OCI-LY1 (cell line): Measurements from ENCODE around the gene HIPK3.

Experiments used
- H2AFZ ChIP-seq: fragments of 200-600 bp; sonication (generic), shearing (Covaris generic); 2 replicates; pipeline ENCODE4 v1.6.0; 2014; ENCODE audit warnings: antibody characterized with exemption, mild to moderate bottlenecking, low read length
- H3F3A ChIP-seq: fragments of 200-600 bp; sonication (generic), shearing (Covaris generic); 2 replicates; pipeline ENCODE4 v1.6.0; 2014; ENCODE audit warnings: mild to moderate bottlenecking, antibody characterized with exemption, low read length, moderate library complexity; ENCODE audit not compliant: insufficient read depth
- H3K27ac ChIP-seq: fragments of 200-600 bp; sonication (generic); 2 replicates; pipeline ENCODE4 v1.5.1; 2014; ENCODE audit warnings: low read length, mixed run types, mild to moderate bottlenecking, low read depth; ENCODE audit not compliant: poor library complexity, severe bottlenecking
- H3K27me3 ChIP-seq: fragments of 200-600 bp; sonication (generic); 2 replicates; pipeline ENCODE4 v1.6.0; 2014; ENCODE audit warnings: antibody characterized with exemption, mild to moderate bottlenecking, low read length, moderate library complexity; ENCODE audit not compliant: insufficient read depth
- H3K36me3 ChIP-seq: fragments of 200-600 bp; sonication (generic); 2 replicates; pipeline ENCODE4 v1.6.1; 2014; ENCODE audit warnings: mild to moderate bottlenecking, antibody characterized with exemption, low read length, moderate library complexity, mixed read lengths; ENCODE audit not compliant: insufficient read depth
- H3K4me1 ChIP-seq: fragments of 200-600 bp; sonication (generic); 2 replicates; pipeline ENCODE4 v1.5.1; 2014; ENCODE audit warnings: mild to moderate bottlenecking, low read length, moderate library complexity; ENCODE audit not compliant: insufficient read depth, severe bottlenecking
- H3K4me2 ChIP-seq: fragments of 200-600 bp; sonication (generic), shearing (Covaris generic); 2 replicates; pipeline ENCODE4 v1.6.1; 2014; ENCODE audit warnings: low read length
- H3K4me3 ChIP-seq: fragments of 200-600 bp; sonication (generic); 2 replicates; pipeline ENCODE4 v1.5.1; 2014; ENCODE audit warnings: low read length, low read depth, mild to moderate bottlenecking, mixed read lengths; ENCODE audit not compliant: poor library complexity, severe bottlenecking
- H3K79me2 ChIP-seq: fragments of 200-600 bp; shearing (Covaris generic); 2 replicates; pipeline ENCODE4 v1.6.1; 2016; ENCODE audit warnings: mixed run types, low read length, mixed read lengths; ENCODE audit not compliant: insufficient read depth
- H3K9ac ChIP-seq: fragments of 200-600 bp; sonication (generic), shearing (Covaris generic); 2 replicates; pipeline ENCODE4 v1.6.1; 2014; ENCODE audit warnings: mild to moderate bottlenecking, low read length, mixed read lengths
- H3K9me2 ChIP-seq: fragments of 200-600 bp; sonication (generic), shearing (Covaris generic); 2 replicates; pipeline ENCODE4 v1.6.1; 2014; ENCODE audit warnings: low read depth, mild to moderate bottlenecking, low read length, mixed read lengths
- H3K9me3 ChIP-seq: fragments of 200-600 bp; shearing (Covaris generic); 2 replicates; pipeline ENCODE4 v1.6.1; 2014; ENCODE audit warnings: low read length, mixed read lengths
- H4K20me1 ChIP-seq: fragments of 200-600 bp; sonication (generic), shearing (Covaris generic); 2 replicates; pipeline ENCODE4 v1.6.0; 2016; ENCODE audit warnings: mild to moderate bottlenecking, low read length; ENCODE audit not compliant: insufficient read depth
- EZH2 ChIP-seq: fragments of 200-600 bp; sonication (generic), shearing (Covaris generic); IDR thresholded peaks from 2 replicates; pipeline ENCODE4 v1.8.0; 2017; ENCODE audit warnings: borderline replicate concordance, mixed run types, mild to moderate bottlenecking, antibody characterized with exemption, low read length, moderate library complexity, mixed read lengths
- TF ChIP-seq, protein P1 (sequence below): fragments of 200-600 bp; sonication (generic), shearing (Covaris generic); IDR thresholded peaks from 2 replicates; pipeline ENCODE4 v1.5.1; 2017; ENCODE audit warnings: mild to moderate bottlenecking, antibody characterized with exemption, low read length, moderate library complexity, mixed read lengths

Gene HIPK3

DNA sequence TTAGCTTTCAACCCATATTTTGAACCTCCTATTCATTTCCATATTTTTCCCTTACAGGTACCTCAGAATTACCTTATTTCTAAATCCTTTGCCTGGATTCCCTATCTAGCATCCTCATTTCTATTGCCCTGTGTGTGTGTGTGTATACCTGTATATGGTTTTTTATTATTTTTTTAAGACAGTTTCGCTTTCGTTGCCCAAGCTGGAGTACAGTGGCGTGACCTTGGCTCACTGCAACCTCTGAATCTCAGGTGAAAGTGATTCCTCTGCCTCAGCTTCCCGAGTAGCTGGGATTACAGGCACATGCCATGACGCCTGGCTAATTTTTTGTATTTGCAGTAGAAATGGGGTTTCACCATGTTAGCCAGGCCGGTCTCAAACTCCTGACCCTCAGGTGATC, 12.6 kb downstream of the HIPK3 start:
- Histone ChIP-seq H3K4me2 (no peak overlapping the region), H3K4me3 (no peak overlapping the region), H3K79me2 (peaks cover 61% of the 10 kb centered on the region), H4K20me1 (no peaks in the 10 kb centered on the region; the same call in 1 of the 2 replicates), H2AFZ (no peak overlapping the region), H3K27me3 (no peaks in the 10 kb centered on the region), H3K36me3 (no peaks in the 10 kb centered on the region), H3K9me3 (no peaks in the 10 kb centered on the region), H3K9ac (no peak overlapping the region), H3F3A (no peaks in the 10 kb centered on the region; the same call in 1 of the 2 replicates), H3K27ac (no peak overlapping the region), H3K4me1 (no peaks in the 10 kb centered on the region), H3K9me2 (no peaks in the 10 kb centered on the region)
- TF ChIP-seq EZH2: no peak
- TF ChIP-seq, protein P1, sequence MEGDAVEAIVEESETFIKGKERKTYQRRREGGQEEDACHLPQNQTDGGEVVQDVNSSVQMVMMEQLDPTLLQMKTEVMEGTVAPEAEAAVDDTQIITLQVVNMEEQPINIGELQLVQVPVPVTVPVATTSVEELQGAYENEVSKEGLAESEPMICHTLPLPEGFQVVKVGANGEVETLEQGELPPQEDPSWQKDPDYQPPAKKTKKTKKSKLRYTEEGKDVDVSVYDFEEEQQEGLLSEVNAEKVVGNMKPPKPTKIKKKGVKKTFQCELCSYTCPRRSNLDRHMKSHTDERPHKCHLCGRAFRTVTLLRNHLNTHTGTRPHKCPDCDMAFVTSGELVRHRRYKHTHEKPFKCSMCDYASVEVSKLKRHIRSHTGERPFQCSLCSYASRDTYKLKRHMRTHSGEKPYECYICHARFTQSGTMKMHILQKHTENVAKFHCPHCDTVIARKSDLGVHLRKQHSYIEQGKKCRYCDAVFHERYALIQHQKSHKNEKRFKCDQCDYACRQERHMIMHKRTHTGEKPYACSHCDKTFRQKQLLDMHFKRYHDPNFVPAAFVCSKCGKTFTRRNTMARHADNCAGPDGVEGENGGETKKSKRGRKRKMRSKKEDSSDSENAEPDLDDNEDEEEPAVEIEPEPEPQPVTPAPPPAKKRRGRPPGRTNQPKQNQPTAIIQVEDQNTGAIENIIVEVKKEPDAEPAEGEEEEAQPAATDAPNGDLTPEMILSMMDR: no peak

DNA sequence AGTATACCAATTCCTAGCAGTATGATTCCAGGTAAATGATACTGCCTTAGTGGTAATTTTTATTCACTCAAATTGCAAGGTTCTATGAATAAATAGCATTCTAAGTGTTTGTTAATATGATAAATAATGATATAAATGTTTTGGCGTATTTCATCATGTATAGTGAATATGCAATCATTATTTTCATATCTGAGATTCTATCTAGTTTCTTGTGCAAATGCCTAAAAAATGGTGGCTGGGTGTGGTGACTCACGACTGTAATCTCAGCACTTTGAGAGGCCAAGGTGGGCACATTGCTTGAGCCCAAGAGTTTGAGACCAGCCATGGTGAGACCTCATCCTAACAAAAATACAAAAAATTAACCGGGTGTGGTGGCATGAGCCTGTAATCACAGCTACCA, 13.9 kb downstream of the HIPK3 start:
- Histone ChIP-seq H3K9me3 (no peaks in the 10 kb centered on the region), H3K9ac (no peak overlapping the region), H3F3A (no peaks in the 10 kb centered on the region; the same call in 1 of the 2 replicates), H3K36me3 (no peaks in the 10 kb centered on the region), H3K4me3 (no peak overlapping the region), H4K20me1 (peaks cover 2% of the 10 kb centered on the region; the same call in 1 of the 2 replicates), H3K4me1 (no peaks in the 10 kb centered on the region), H3K9me2 (no peaks in the 10 kb centered on the region), H3K79me2 (peaks cover 63% of the 10 kb centered on the region), H3K27ac (no peak overlapping the region), H3K4me2 (no peak overlapping the region), H2AFZ (no peak overlapping the region), H3K27me3 (no peaks in the 10 kb centered on the region)
- no peak for TF ChIP-seq EZH2
- TF ChIP-seq, protein P1: no peak

DNA sequence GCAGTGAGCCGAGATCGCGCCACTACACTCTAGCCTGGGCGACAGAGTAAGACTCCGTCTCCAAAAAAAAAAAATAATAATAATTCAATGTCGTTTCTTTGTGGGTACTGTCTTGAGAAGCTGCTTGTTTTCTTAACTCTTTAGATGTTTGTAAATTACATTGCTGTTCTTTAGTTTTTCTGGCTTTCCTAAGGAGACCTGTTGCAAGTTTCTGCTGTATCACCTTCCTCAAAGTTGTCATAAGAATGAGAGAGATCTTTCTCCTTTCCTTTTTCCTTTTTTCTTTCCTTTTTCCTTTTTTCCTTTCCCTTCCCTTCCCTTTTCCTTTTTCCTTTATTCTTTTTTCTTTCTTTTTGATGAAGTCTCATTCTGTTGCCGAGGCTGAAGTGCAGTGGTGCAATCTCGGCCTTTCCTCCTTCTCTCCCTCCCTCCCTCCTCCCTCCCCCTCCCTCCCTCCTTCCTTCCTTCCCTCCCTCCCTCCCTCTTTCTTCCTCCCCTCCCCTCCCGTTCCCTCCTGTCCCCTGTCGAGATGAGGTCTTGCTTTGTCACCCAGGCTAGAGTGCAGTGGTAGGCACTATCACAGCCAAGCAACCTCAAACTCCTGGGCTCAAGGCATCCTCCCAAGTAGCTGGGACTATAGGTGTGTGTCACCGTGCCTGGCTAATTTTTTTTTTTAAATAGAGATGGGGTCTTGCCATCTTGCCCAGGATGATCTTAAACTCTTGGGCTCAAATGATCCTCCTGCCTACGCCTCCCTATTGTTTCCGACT, 15.3 kb downstream of the HIPK3 start:
- H3K4me3 ChIP-seq: no peak overlapping the region
- H4K20me1 ChIP-seq: peaks cover 2% of the 10 kb centered on the region; the same call in 1 of the 2 replicates
- no peak overlapping the region for H3K27ac ChIP-seq
- TF ChIP-seq, protein P1: no peak
- no peak for TF ChIP-seq EZH2
- no peak overlapping the region for H3K4me2 ChIP-seq
- no peaks in the 10 kb centered on the region for H3K9me3 ChIP-seq
- no peak overlapping the region for H3K9ac ChIP-seq
- no peaks in the 10 kb centered on the region; the same call in 1 of the 2 replicates for H3F3A ChIP-seq
- no peaks in the 10 kb centered on the region for H3K36me3 ChIP-seq
- peaks cover 63% of the 10 kb centered on the region for H3K79me2 ChIP-seq
- no peaks in the 10 kb centered on the region for H3K27me3 ChIP-seq
- H3K4me1 ChIP-seq: no peaks in the 10 kb centered on the region
- H2AFZ ChIP-seq: no peak overlapping the region
- H3K9me2 ChIP-seq: no peaks in the 10 kb centered on the region
